ENCODE results near the gene XIRP2. TPM values are rescaled to one million over a fixed set of nuclear protein-coding genes. Genes with fewer than 3 reads are reported as not detected.

Gene XIRP2
- total and polyA plus RNA-seq, 10 of the 15 experiments (the other 5 are each of a cell fraction or from before 2014, with no cell fraction given): 0.03 TPM; not detected in 9

GRCh38 chr2:166984797-166985196 is 96.5 kb downstream of the XIRP2 start:
- no peak for DNase-seq (ENCODE audit: low read depth, low spot score)
- TF ChIP-seq HCFC1 (IDR thresholded peaks at IDR 0.05; ENCODE audit: low read length): no peak
- TF ChIP-seq SUPT20H (IDR thresholded peaks at IDR 0.05; ENCODE audit: borderline replicate concordance, control insufficient read depth, low read depth, low read length): no peak
- no peak for TF ChIP-seq BCLAF1 (IDR thresholded peaks at IDR 0.05)
- no peak for TF ChIP-seq GATAD2B (conservative IDR thresholded peaks at IDR 0.05; ENCODE audit: low read depth)
- TF ChIP-seq MLLT1 (IDR thresholded peaks at IDR 0.05): no peak
- TF ChIP-seq RAD21 (IDR thresholded peaks at IDR 0.05; ENCODE audit: insufficient read depth, low read depth, low read length): no peak
- TF ChIP-seq SREBF1 (IDR thresholded peaks at IDR 0.05; ENCODE audit: low read length): no peak
- TF ChIP-seq MYB (IDR thresholded peaks at IDR 0.05; ENCODE audit: borderline replicate concordance, low read depth, low read length): no peak
- TF ChIP-seq SMARCA5 (IDR thresholded peaks at IDR 0.05): no peak
- TF ChIP-seq ZNF217 (IDR thresholded peaks at IDR 0.05): no peak
- TF ChIP-seq BHLHE40 (IDR thresholded peaks at IDR 0.05; ENCODE audit: borderline replicate concordance in 1 of 2, low read depth in 2 of 2, low read length in 1 of 2): no peak
- no peak for TF ChIP-seq IKZF2 (IDR thresholded peaks at IDR 0.05)
- Histone ChIP-seq H3K27ac (ENCODE audit: control insufficient read depth, insufficient read depth) (no peak overlapping the region), H3K9me3 (replicated peaks; ENCODE audit: control insufficient read depth, insufficient read depth, low read length) (no peaks in the 10 kb centered on the region), H2AFZ (ENCODE audit: control insufficient read depth, low read depth, low read length) (no peak overlapping the region), H3K4me3 (no peak overlapping the region), H3K27me3 (replicated peaks in 1 of 2; ENCODE audit: control insufficient read depth in 2 of 2, insufficient read depth in 2 of 2, low read length in 1 of 2) (no peaks in the 10 kb centered on the region), H3K9ac (ENCODE audit: control insufficient read depth, insufficient read depth, low read length) (no peak overlapping the region), H3K36me3 (ENCODE audit: control insufficient read depth in 2 of 2, insufficient read depth in 2 of 2, low read length in 1 of 2) (no peaks in the 10 kb centered on the region), H3K4me2 (ENCODE audit: control insufficient read depth, insufficient read depth) (no peak overlapping the region), H3K79me2 (ENCODE audit: control insufficient read depth, insufficient read depth, low read length) (no peaks in the 10 kb centered on the region), H3K4me1 (ENCODE audit: control insufficient read depth, insufficient read depth, low read length) (no peaks in the 10 kb centered on the region), H4K20me1 (ENCODE audit: control insufficient read depth, insufficient read depth) (no peaks in the 10 kb centered on the region)
- CTCF ChIA-PET: no interaction called here
- BruUV-seq (replicated peaks): no TSS peak
- ATAC-seq: no peak
- POLR2A ChIA-PET: no interaction called here
- in situ Hi-C loops (cut with MboI): no loop called here
- FAIRE-seq: no peak
- intact Hi-C loops (cut with micrococcal nuclease; ENCODE audit: unreplicated experiment): no loop called here
- SMC1A ChIA-PET (ENCODE audit: uncharacterized antibody, unreplicated experiment): interaction anchor here (0.7 kb wide), 1 partner anchor 21 kb away, joined by 3 read pairs; no protein-coding TSS in a partner anchor
- RAD21 ChIA-PET (ENCODE audit: unreplicated experiment): no interaction called here
